ENCODE data around the gene CAPNS1. TPM values are rescaled to one million over a fixed set of nuclear protein-coding genes. Genes with fewer than 3 reads are reported as not detected.
"Not testable (repeated sequence)": the region's sequence is repeated elsewhere in the genome, so short reads cannot be mapped to it uniquely, and the experiment has no call there.

The CAPNS1 gene
- total and polyA plus RNA-seq, 12 donors = 745 to 1,095 (median 894) TPM

DNA sequence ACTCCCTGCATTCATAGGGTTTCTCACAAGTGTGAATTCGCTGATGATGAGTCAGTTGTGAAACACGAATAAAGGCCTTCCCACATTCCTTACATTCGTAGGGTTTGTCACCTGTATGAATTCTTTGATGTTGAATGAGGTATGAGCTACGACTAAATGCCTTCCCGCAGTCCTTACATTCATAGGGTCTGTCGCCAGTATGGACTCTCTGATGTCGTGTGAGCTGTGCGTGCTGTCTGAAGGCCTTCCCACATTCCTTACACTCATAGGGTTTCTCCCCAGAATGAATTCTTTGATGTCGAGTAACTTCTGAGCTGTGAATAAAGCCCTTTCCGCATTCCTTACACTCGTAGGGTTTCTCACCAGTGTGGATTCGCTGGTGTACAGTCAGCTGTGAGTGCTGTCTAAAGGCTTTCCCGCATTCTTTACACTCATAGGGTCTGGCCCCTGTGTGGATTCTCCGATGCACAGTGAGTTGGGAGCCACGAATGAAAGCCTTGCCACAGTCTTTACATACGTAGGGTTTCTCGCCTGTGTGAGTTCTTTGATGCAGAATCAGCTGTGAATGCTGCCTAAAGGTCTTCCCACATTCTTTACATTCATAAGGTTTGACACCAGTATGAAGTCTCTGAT lies 42.9 kb downstream of the CAPNS1 start:
- intact Hi-C loops (cut with DNase I) = no loop called here
- ATAC-seq = peak in 5 of 8 donors; percentile 18 to 45 (median 22)
- no peak for DNase-seq
- H3K27me3 ChIP-seq = no peaks in the 10 kb centered on the region
- H3K4me3 ChIP-seq = no peak overlapping the region
- 82 to 84% methylated on average over 17 of the region's 17 CpGs for WGBS, 2 donors
- peak overlapping the region in 6 of 10 donors; percentile 28 to 66 (median 36) for H3K27ac ChIP-seq
- H3K9me3 ChIP-seq = no peaks in the 10 kb centered on the region
- peaks cover 0 to 48% (median 6%) of the 10 kb centered on the region in 9 donors for H3K36me3 ChIP-seq
- peaks cover 0 to 8% (median 0%) of the 10 kb centered on the region in 9 donors for H3K4me1 ChIP-seq
- TF ChIP-seq, protein P1, sequence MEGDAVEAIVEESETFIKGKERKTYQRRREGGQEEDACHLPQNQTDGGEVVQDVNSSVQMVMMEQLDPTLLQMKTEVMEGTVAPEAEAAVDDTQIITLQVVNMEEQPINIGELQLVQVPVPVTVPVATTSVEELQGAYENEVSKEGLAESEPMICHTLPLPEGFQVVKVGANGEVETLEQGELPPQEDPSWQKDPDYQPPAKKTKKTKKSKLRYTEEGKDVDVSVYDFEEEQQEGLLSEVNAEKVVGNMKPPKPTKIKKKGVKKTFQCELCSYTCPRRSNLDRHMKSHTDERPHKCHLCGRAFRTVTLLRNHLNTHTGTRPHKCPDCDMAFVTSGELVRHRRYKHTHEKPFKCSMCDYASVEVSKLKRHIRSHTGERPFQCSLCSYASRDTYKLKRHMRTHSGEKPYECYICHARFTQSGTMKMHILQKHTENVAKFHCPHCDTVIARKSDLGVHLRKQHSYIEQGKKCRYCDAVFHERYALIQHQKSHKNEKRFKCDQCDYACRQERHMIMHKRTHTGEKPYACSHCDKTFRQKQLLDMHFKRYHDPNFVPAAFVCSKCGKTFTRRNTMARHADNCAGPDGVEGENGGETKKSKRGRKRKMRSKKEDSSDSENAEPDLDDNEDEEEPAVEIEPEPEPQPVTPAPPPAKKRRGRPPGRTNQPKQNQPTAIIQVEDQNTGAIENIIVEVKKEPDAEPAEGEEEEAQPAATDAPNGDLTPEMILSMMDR (IDR thresholded peaks at IDR 0.05) = no peak

GRCh38 chr19:36183245-36183628 lies 43.4 kb downstream of the CAPNS1 start:
- TF ChIP-seq, protein P1 (IDR thresholded peaks at IDR 0.05) = no peak
- intact Hi-C loops (cut with DNase I) = no loop called here
- Histone ChIP-seq H3K4me1 (peaks cover 0 to 8% (median 0%) of the 10 kb centered on the region in 9 donors), H3K4me3 (no peak overlapping the region), H3K27ac (peak overlapping the region in 7 of 10 donors; percentile 28 to 66 (median 49)), H3K9me3 (no peaks in the 10 kb centered on the region), H3K36me3 (peaks cover 0 to 53% (median 6%) of the 10 kb centered on the region in 9 donors), H3K27me3 (no peaks in the 10 kb centered on the region)
- WGBS, 2 donors = 36 to 62% methylated on average over 10 of the region's 10 CpGs
- peak; percentile 61 to 95 (median 90) for ATAC-seq
- peak in 1 of 2 donors; percentile 49 for DNase-seq

GRCh38 chr19:36186722-36187121 lies 46.9 kb downstream of the CAPNS1 start:
- H3K27ac ChIP-seq; intact Hi-C loops (cut with DNase I); H3K27me3 ChIP-seq; H3K9me3 ChIP-seq; DNase-seq; H3K4me3 ChIP-seq; H3K4me1 ChIP-seq; ATAC-seq: not testable (repeated sequence)
- H3K36me3 ChIP-seq = peaks cover 0 to 62% (median 6%) of the 10 kb centered on the region in 9 donors
- 93 to 96% methylated on average over 5 of the region's 5 CpGs for WGBS, 2 donors

- Histone ChIP-seq H3K4me1 (no peaks in the 10 kb centered on the region), H3K27ac (no peak overlapping the region), H3K9me3 (no peaks in the 10 kb centered on the region), H3K4me3 (no peak overlapping the region), H3K36me3 (peaks cover 0 to 73% (median 14%) of the 10 kb centered on the region in 9 donors), H3K27me3 (no peaks in the 10 kb centered on the region)
- TF ChIP-seq, protein P1 (IDR thresholded peaks at IDR 0.05) = no peak
- no peak for ATAC-seq
- no peak for DNase-seq
- 95 to 100% methylated on average over 2 of the region's 2 CpGs for WGBS, 2 donors
- intact Hi-C loops (cut with DNase I) = loop anchor here in 1 of 10 donors (10.0 kb wide), 1 partner anchor 279 kb away; no protein-coding TSS in a partner anchor
These were observed 56.4 kb downstream of the CAPNS1 start for GRCh38 chr19:36196249-36196648.

GRCh38 chr19:36198119-36198518 lies 58.3 kb downstream of the CAPNS1 start:
- Histone ChIP-seq H3K4me1 (no peaks in the 10 kb centered on the region), H3K4me3 (no peak overlapping the region), H3K27me3 (no peaks in the 10 kb centered on the region), H3K9me3 (no peaks in the 10 kb centered on the region), H3K36me3 (peaks cover 0 to 71% (median 14%) of the 10 kb centered on the region in 9 donors), H3K27ac (no peak overlapping the region)
- 70 to 76% methylated on average over 2 of the region's 2 CpGs for whole genome bisulfite sequencing, 2 donors
- DNase-seq = no peak
- intact Hi-C loops (cut with DNase I) = loop anchor here in 1 of 10 donors (10.0 kb wide), 1 partner anchor 277 kb away; no protein-coding TSS in a partner anchor
- ATAC-seq = no peak
- TF ChIP-seq, protein P1 (IDR thresholded peaks at IDR 0.05) = no peak
